ENCODE results near the gene TEX29.

Gene TEX29

GRCh38 chr13:111323549-111323948, 3.1 kb downstream of the TEX29 start:
- DNase-seq = no peak

GRCh38 chr13:111323950-111324651, 3.7 kb downstream of the TEX29 start:
- DNase-seq = no peak

GRCh38 chr13:111324736-111325135, 4.3 kb downstream of the TEX29 start:
- DNase-seq = no peak

GRCh38 chr13:111325146-111325890, 4.9 kb downstream of the TEX29 start:
- no peak for DNase-seq

- no peak for DNase-seq
Measured at GRCh38 chr13:111325941-111326620, 5.6 kb downstream of the TEX29 start.

- DNase-seq = no peak
Measured at GRCh38 chr13:111326621-111326965, 6.2 kb downstream of the TEX29 start.

GRCh38 chr13:111326981-111327642, 6.7 kb downstream of the TEX29 start:
- DNase-seq = no peak

GRCh38 chr13:111327730-111328573, 7.5 kb downstream of the TEX29 start:
- no peak for DNase-seq

GRCh38 chr13:111328574-111329410, 8.3 kb downstream of the TEX29 start:
- no peak for DNase-seq

- DNase-seq = no peak
Measured at GRCh38 chr13:111329641-111330040, 9.2 kb downstream of the TEX29 start.

- no peak for DNase-seq
Measured at GRCh38 chr13:111330066-111330610, 9.7 kb downstream of the TEX29 start.

GRCh38 chr13:111335298-111335697, 14.9 kb downstream of the TEX29 start:
- DNase-seq = no peak

GRCh38 chr13:111336666-111337065, 16.2 kb downstream of the TEX29 start:
- DNase-seq = no peak

GRCh38 chr13:111337206-111337605, 16.8 kb downstream of the TEX29 start:
- no peak for DNase-seq

GRCh38 chr13:111337741-111338140, 17.3 kb downstream of the TEX29 start:
- no peak for DNase-seq

GRCh38 chr13:111338841-111339240, 18.4 kb downstream of the TEX29 start:
- DNase-seq = no peak

GRCh38 chr13:111339366-111340143, 19.1 kb downstream of the TEX29 start:
- DNase-seq = no peak

- DNase-seq = no peak
Measured at GRCh38 chr13:111341886-111342285, 21.4 kb downstream of the TEX29 start.

GRCh38 chr13:111342721-111343120, 22.3 kb downstream of the TEX29 start:
- DNase-seq = no peak

GRCh38 chr13:111343186-111343805, 22.9 kb downstream of the TEX29 start:
- DNase-seq = no peak
